Measurements from ENCODE around the gene PAFAH2. TPM values are rescaled to one million over a fixed set of nuclear protein-coding genes. Genes with fewer than 3 reads are reported as not detected.
"Not testable (repeated sequence)": the region's sequence is repeated elsewhere in the genome, so short reads cannot be mapped to it uniquely, and the experiment has no call there.

PAFAH2 gene
- total RNA-seq, 1 experiment from 2014 or later: 6.7 TPM

GRCh38 chr1:25987951-25988350 is 9.9 kb downstream of the PAFAH2 start:
- Histone ChIP-seq H3K27ac (ENCODE audit: low read depth, low read length, poor library complexity, severe bottlenecking) (no peak overlapping the region), H3K9me3 (ENCODE audit: low read depth, low read length, poor library complexity, severe bottlenecking) (no peaks in the 10 kb centered on the region), H3K36me3 (ENCODE audit: insufficient read depth, low read length, poor library complexity, severe bottlenecking) (no peaks in the 10 kb centered on the region), H3K4me1 (ENCODE audit: insufficient read depth, low read length, poor library complexity, severe bottlenecking) (no peaks in the 10 kb centered on the region), H3K4me3 (ENCODE audit: low read depth, low read length, poor library complexity, severe bottlenecking) (no peak overlapping the region), H3K27me3 (replicated peaks; ENCODE audit: insufficient read depth, low read depth, low read length, poor library complexity) (no peaks in the 10 kb centered on the region)
- POLR2A ChIA-PET (ENCODE audit: low non-redundant PET): no interaction called here
- BruUV-seq (replicated peaks): no TSS peak
- TF ChIP-seq EZH2 (IDR thresholded peaks at IDR 0.05; ENCODE audit: borderline replicate concordance, low read depth, low read length, poor library complexity, severe bottlenecking) (no peak), CTCF (conservative IDR thresholded peaks at IDR 0.05; ENCODE audit: low read depth, low read length) (no peak)
- no peak for DNase-seq (ENCODE audit: low spot score)
- CTCF ChIA-PET: interaction anchor here (0.5 kb wide), 1 partner anchor 12 kb away, joined by 6 read pairs; no protein-coding TSS in a partner anchor
- intact Hi-C loops (cut with micrococcal nuclease; ENCODE audit: unreplicated experiment): no loop called here

GRCh38 chr1:25986773-25987172 is 11.1 kb downstream of the PAFAH2 start:
- H3K4me3 ChIP-seq (ENCODE audit: low read depth, low read length, poor library complexity, severe bottlenecking); BruUV-seq (replicated peaks); H3K27me3 ChIP-seq (replicated peaks; ENCODE audit: insufficient read depth, low read depth, low read length, poor library complexity); H3K36me3 ChIP-seq (ENCODE audit: insufficient read depth, low read length, poor library complexity, severe bottlenecking); intact Hi-C loops (cut with micrococcal nuclease; ENCODE audit: unreplicated experiment); DNase-seq (ENCODE audit: low spot score); CTCF ChIA-PET; H3K4me1 ChIP-seq (ENCODE audit: insufficient read depth, low read length, poor library complexity, severe bottlenecking); H3K9me3 ChIP-seq (ENCODE audit: low read depth, low read length, poor library complexity, severe bottlenecking); POLR2A ChIA-PET (ENCODE audit: low non-redundant PET); H3K27ac ChIP-seq (ENCODE audit: low read depth, low read length, poor library complexity, severe bottlenecking): not testable (repeated sequence)

DNA sequence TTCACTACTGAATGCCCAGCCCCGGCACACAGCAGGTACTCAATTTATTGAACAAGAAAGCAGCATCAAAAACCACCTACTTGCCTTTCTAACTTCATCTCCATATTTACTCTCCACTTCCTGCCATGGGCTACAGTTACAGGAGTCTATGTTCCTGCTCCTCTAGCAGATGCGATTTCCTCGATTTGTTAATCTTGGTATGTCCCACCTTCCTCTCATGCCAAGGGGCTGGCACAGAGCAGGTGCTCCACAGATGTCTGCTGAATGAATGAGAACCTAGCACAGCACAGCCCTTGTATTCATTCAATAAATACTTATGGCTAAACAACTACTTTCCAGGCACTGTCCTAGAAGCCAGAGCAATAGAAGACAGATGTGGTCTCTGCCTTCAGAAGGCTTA is 12.2 kb downstream of the PAFAH2 start:
- no peaks in the 10 kb centered on the region for H3K27me3 ChIP-seq (replicated peaks; ENCODE audit: insufficient read depth, low read depth, low read length, poor library complexity)
- ChIA-PET CTCF (no interaction called here), POLR2A (ENCODE audit: low non-redundant PET) (no interaction called here)
- H3K36me3 ChIP-seq (ENCODE audit: insufficient read depth, low read length, poor library complexity, severe bottlenecking): peaks cover 7% of the 10 kb centered on the region
- BruUV-seq (replicated peaks): no TSS peak
- intact Hi-C loops (cut with micrococcal nuclease; ENCODE audit: unreplicated experiment): no loop called here
- no peak for DNase-seq (ENCODE audit: low spot score)
- no peaks in the 10 kb centered on the region for H3K9me3 ChIP-seq (ENCODE audit: low read depth, low read length, poor library complexity, severe bottlenecking)
- no peak overlapping the region for H3K27ac ChIP-seq (ENCODE audit: low read depth, low read length, poor library complexity, severe bottlenecking)
- H3K4me3 ChIP-seq (ENCODE audit: low read depth, low read length, poor library complexity, severe bottlenecking): no peak overlapping the region
- H3K4me1 ChIP-seq (ENCODE audit: insufficient read depth, low read length, poor library complexity, severe bottlenecking): no peaks in the 10 kb centered on the region
- no peak for TF ChIP-seq EZH2 (IDR thresholded peaks at IDR 0.05; ENCODE audit: borderline replicate concordance, low read depth, low read length, poor library complexity, severe bottlenecking)
- no peak for TF ChIP-seq CTCF (conservative IDR thresholded peaks at IDR 0.05; ENCODE audit: low read depth, low read length)

- CTCF ChIA-PET: no interaction called here
- Histone ChIP-seq H3K27me3 (replicated peaks; ENCODE audit: insufficient read depth, low read depth, low read length, poor library complexity) (no peaks in the 10 kb centered on the region), H3K9me3 (ENCODE audit: low read depth, low read length, poor library complexity, severe bottlenecking) (no peaks in the 10 kb centered on the region), H3K4me3 (ENCODE audit: low read depth, low read length, poor library complexity, severe bottlenecking) (no peak overlapping the region), H3K27ac (ENCODE audit: low read depth, low read length, poor library complexity, severe bottlenecking) (no peak overlapping the region), H3K36me3 (ENCODE audit: insufficient read depth, low read length, poor library complexity, severe bottlenecking) (peaks cover 7% of the 10 kb centered on the region), H3K4me1 (ENCODE audit: insufficient read depth, low read length, poor library complexity, severe bottlenecking) (no peaks in the 10 kb centered on the region)
- no peak for DNase-seq (ENCODE audit: low spot score)
- TF ChIP-seq EZH2 (IDR thresholded peaks at IDR 0.05; ENCODE audit: borderline replicate concordance, low read depth, low read length, poor library complexity, severe bottlenecking): no peak
- no peak for TF ChIP-seq CTCF (conservative IDR thresholded peaks at IDR 0.05; ENCODE audit: low read depth, low read length)
- intact Hi-C loops (cut with micrococcal nuclease; ENCODE audit: unreplicated experiment): no loop called here
- POLR2A ChIA-PET (ENCODE audit: low non-redundant PET): no interaction called here
- no TSS peak for BruUV-seq (replicated peaks)
Observed at GRCh38 chr1:25985171-25985570, 12.7 kb downstream of the PAFAH2 start.

All from A673 (cell line).